GM23338 (cell line): ENCODE data around the gene RAB4A.
"Not testable (repeated sequence)": the region's sequence is repeated elsewhere in the genome, so short reads cannot be mapped to it uniquely, and the experiment has no call there.

ENCODE experiments used
- CREB1 ChIP-seq: fragments of 250-450 bp; sonication (Bioruptor Pico); IDR thresholded peaks from 2 replicates; pipeline ENCODE4 v1.5.0; 2020; ENCODE audit warnings: low read depth, mild to moderate bottlenecking, moderate library complexity
- CTCF ChIP-seq, 2 experiments: fragments of 200-600 bp in 1 of 2; sonication (generic) in 1 of 2; conservative IDR thresholded peaks; 2 replicates each; pipeline versions ENCODE4 v1.5.1 to v1.6.1; 2016 to 2017; ENCODE audit warnings: antibody characterized with exemption in 2 of 2, low read depth in 2 of 2, mild to moderate bottlenecking in 2 of 2, moderate library complexity in 1 of 2
- ETS1 ChIP-seq: IDR thresholded peaks from 2 replicates; pipeline ENCODE4 v1.6.1; 2016; ENCODE audit warnings: antibody characterized with exemption
- EZH2 ChIP-seq: fragments of 200-600 bp; sonication (generic); IDR thresholded peaks from one replicate; pipeline ENCODE4 v1.8.0; 2017; ENCODE audit warnings: antibody characterized with exemption, mild to moderate bottlenecking, low read depth; ENCODE audit not compliant: unreplicated experiment
- EZH2phosphoT487 ChIP-seq: fragments of 200-600 bp; sonication (generic); IDR thresholded peaks from one replicate; pipeline ENCODE4 v1.8.1; 2018; ENCODE audit warnings: antibody characterized with exemption; ENCODE audit not compliant: unreplicated experiment
- JUNB ChIP-seq: IDR thresholded peaks from one replicate; pipeline ENCODE4 v1.6.1; 2016; ENCODE audit warnings: antibody characterized with exemption; ENCODE audit not compliant: unreplicated experiment
- NANOG ChIP-seq: IDR thresholded peaks from 2 replicates; pipeline ENCODE4 v1.6.1; 2016; ENCODE audit warnings: antibody characterized with exemption, borderline replicate concordance
- POLR2AphosphoS5 ChIP-seq: IDR thresholded peaks from 2 replicates; pipeline ENCODE4 v1.6.1; 2016; ENCODE audit warnings: antibody characterized with exemption, low read depth
- REST ChIP-seq: IDR thresholded peaks from one replicate; pipeline ENCODE4 v1.6.1; 2018; ENCODE audit warnings: antibody characterized with exemption; ENCODE audit not compliant: unreplicated experiment
- STAT1 ChIP-seq: IDR thresholded peaks from one replicate; pipeline ENCODE4 v1.6.1; 2016; ENCODE audit warnings: antibody characterized with exemption; ENCODE audit not compliant: unreplicated experiment
- ZNF114 ChIP-seq: fragments of 250-450 bp; sonication (Bioruptor Pico); IDR thresholded peaks from 2 replicates; pipeline ENCODE4 v1.5.0; 2020; ENCODE audit warnings: mild to moderate bottlenecking, moderate library complexity
- ZNF331 ChIP-seq: fragments of 250-450 bp; sonication (Bioruptor Pico); IDR thresholded peaks from 2 replicates; pipeline ENCODE4 v1.5.0; 2020; ENCODE audit warnings: low read depth, mild to moderate bottlenecking, moderate library complexity

GRCh38 chr1:229291686-229292085 is 20.8 kb downstream of the RAB4A start:
- TF ChIP-seq CTCF (conservative IDR thresholded peaks at IDR 0.05; ENCODE audit: low read depth in 2 of 2); CREB1 (CRISPR knock-in tag); EZH2; POLR2AphosphoS5; REST; ETS1; JUNB; EZH2phosphoT487; ZNF331 (CRISPR knock-in tag); ZNF114; STAT1; NANOG: not testable (repeated sequence)
